ENCODE data around the gene PTTG1IP. TPM values are rescaled to one million over a fixed set of nuclear protein-coding genes. Genes with fewer than 3 reads are reported as not detected.
"Not testable (repeated sequence)": the region's sequence is repeated elsewhere in the genome, so short reads cannot be mapped to it uniquely, and the experiment has no call there.

PTTG1IP gene
- polyA plus RNA-seq, 1 donor (not counting 4 experiments of a cell fraction or from before 2014, with no cell fraction given) = 132 TPM

- TF ChIP-seq CTCF (optimal IDR thresholded peaks at IDR 0.05 in 1 of 3, IDR thresholded peaks at IDR 0.05 in 1 of 3, conservative IDR thresholded peaks at IDR 0.05 in 1 of 3; ENCODE audit: extremely low read depth in 1 of 3, insufficient read depth in 2 of 3, low read length in 3 of 3) = no peak
- TF ChIP-seq EZH2 (IDR thresholded peaks at IDR 0.05; ENCODE audit: low read length) = no peak
- Histone ChIP-seq H3K9ac (ENCODE audit: control insufficient read depth, extremely low read depth, insufficient read depth, low read length) (no peak overlapping the region), H3K9me3 (ENCODE audit: control insufficient read depth, low read depth, low read length) (peaks cover 3% of the 10 kb centered on the region), H3K79me2 (ENCODE audit: control insufficient read depth, insufficient read depth, low read length) (no peaks in the 10 kb centered on the region), H2AFZ (ENCODE audit: control insufficient read depth, low read length) (no peak overlapping the region), H3K4me2 (ENCODE audit: control insufficient read depth, extremely low read depth, insufficient read depth, low read depth, low read length) (no peak overlapping the region), H3K27ac (ENCODE audit: control insufficient read depth, insufficient read depth, low read length) (no peak overlapping the region), H3K9me1 (ENCODE audit: control insufficient read depth, extremely low read depth, insufficient read depth, low read length) (no peaks in the 10 kb centered on the region), H3K27me3 (ENCODE audit: control insufficient read depth, extremely low read depth, insufficient read depth, low read length) (no peaks in the 10 kb centered on the region), H4K20me1 (ENCODE audit: control insufficient read depth, extremely low read depth, insufficient read depth, low read length) (no peaks in the 10 kb centered on the region), H3K4me1 (ENCODE audit: control insufficient read depth, extremely low read depth, insufficient read depth, low read length) (peaks cover 7% of the 10 kb centered on the region), H3K36me3 (ENCODE audit: control insufficient read depth in 2 of 2, extremely low read depth in 1 of 2, insufficient read depth in 2 of 2, low read length in 2 of 2) (no peaks in the 10 kb centered on the region), H3K4me3 (ENCODE audit: control insufficient read depth in 2 of 3, extremely low read depth in 1 of 3, insufficient read depth in 2 of 3, low read depth in 1 of 3, low read length in 3 of 3) (no peak overlapping the region)
- no peak for DNase-seq (ENCODE audit: low read depth, low spot score)
- dilution Hi-C loops (cut with MboI; ENCODE audit: extremely low pct_ligation_motif_present, low sequenced_read_pairs) = no loop called here
- no peak for FAIRE-seq
These were observed 39.8 kb downstream of the PTTG1IP start for GRCh38 chr21:44833663-44834062.

- dilution Hi-C loops (cut with MboI; ENCODE audit: extremely low pct_ligation_motif_present, low sequenced_read_pairs); DNase-seq (ENCODE audit: low read depth, low spot score): not testable (repeated sequence)
These were observed 40.8 kb downstream of the PTTG1IP start for GRCh38 chr21:44832516-44833255.

More at GRCh38 chr21:44832516-44833255, 40.8 kb downstream of the PTTG1IP start:
- not testable (repeated sequence) for H3K4me2 ChIP-seq (ENCODE audit: control insufficient read depth, extremely low read depth, insufficient read depth, low read depth, low read length); H3K27me3 ChIP-seq (ENCODE audit: control insufficient read depth, extremely low read depth, insufficient read depth, low read length); H3K4me1 ChIP-seq (ENCODE audit: control insufficient read depth, extremely low read depth, insufficient read depth, low read length); H3K27ac ChIP-seq (ENCODE audit: control insufficient read depth, insufficient read depth, low read length); H3K79me2 ChIP-seq (ENCODE audit: control insufficient read depth, insufficient read depth, low read length); FAIRE-seq; H2AFZ ChIP-seq (ENCODE audit: control insufficient read depth, low read length); H3K9me3 ChIP-seq (ENCODE audit: control insufficient read depth, low read depth, low read length); H3K36me3 ChIP-seq (ENCODE audit: control insufficient read depth in 2 of 2, extremely low read depth in 1 of 2, insufficient read depth in 2 of 2, low read length in 2 of 2); H3K4me3 ChIP-seq (ENCODE audit: control insufficient read depth in 2 of 3, extremely low read depth in 1 of 3, insufficient read depth in 2 of 3, low read depth in 1 of 3, low read length in 3 of 3); H3K9ac ChIP-seq (ENCODE audit: control insufficient read depth, extremely low read depth, insufficient read depth, low read length); H4K20me1 ChIP-seq (ENCODE audit: control insufficient read depth, extremely low read depth, insufficient read depth, low read length); H3K9me1 ChIP-seq (ENCODE audit: control insufficient read depth, extremely low read depth, insufficient read depth, low read length)
